PC-9 (cell line): ENCODE results near the gene DTX1. TPM values are rescaled to one million over a fixed set of nuclear protein-coding genes. Genes with fewer than 3 reads are reported as not detected.

ENCODE experiments used
- BruUV-seq: library from RNA; stranded (reverse); fragments of 400-500 nt; replicated peaks from 2 replicates; lab custom pipeline; 2021; lab: Mats Ljungman, UMichigan
- CTCF ChIA-PET: fragments of 300-600 bp; sonication (Branson Sonifier 250); formaldehyde crosslinking; loops from one replicate; lab custom pipeline; 2022; ENCODE audit warnings: antibody characterized with exemption; lab: Charles Lee
- POLR2A ChIA-PET: fragments of 300-600 bp; sonication (Branson Sonifier 250); formaldehyde crosslinking; loops from one replicate; lab custom pipeline; 2022; ENCODE audit warnings: antibody characterized with exemption; ENCODE audit not compliant: unreplicated experiment; lab: Charles Lee
- DNase-seq, 2 experiments: peaks; one replicate each; pipeline versions ENCODE4 v3.0.0 to v3.0.0-alpha.2; 2015 to 2022; ENCODE audit warnings: mixed read lengths in 1 of 2
- H2AFZ ChIP-seq: fragments of 200-600 bp; sonication (generic); 2 replicates; pipeline ENCODE4 v1.8.1; 2017; ENCODE audit warnings: antibody characterized with exemption
- H3F3A ChIP-seq: fragments of 200-600 bp; sonication (generic); 2 replicates; pipeline ENCODE4 v1.8.1; 2017; ENCODE audit warnings: antibody characterized with exemption, mild to moderate bottlenecking, low read depth; ENCODE audit not compliant: insufficient read depth
- H3K27ac ChIP-seq: fragments of 200-600 bp; sonication (generic); 2 replicates; pipeline ENCODE4 v1.6.1; 2016; ENCODE audit warnings: mixed run types
- H3K27me3 ChIP-seq: fragments of 200-600 bp; sonication (generic); 2 replicates; pipeline ENCODE4 v1.6.1; 2016; ENCODE audit warnings: low read depth, mixed run types; ENCODE audit not compliant: insufficient read depth
- H3K36me3 ChIP-seq: fragments of 200-600 bp; sonication (generic); 2 replicates; pipeline ENCODE4 v1.6.1; 2016; ENCODE audit warnings: low read depth, mixed run types
- H3K4me1 ChIP-seq: fragments of 200-600 bp; sonication (generic); replicated peaks from 2 replicates; pipeline ENCODE4 v1.6.1; 2016; ENCODE audit warnings: mixed run types; ENCODE audit not compliant: insufficient read depth
- H3K4me2 ChIP-seq: fragments of 200-600 bp; sonication (generic); 2 replicates; pipeline ENCODE4 v1.6.1; 2017; ENCODE audit warnings: mixed run types
- H3K4me3 ChIP-seq: fragments of 200-600 bp; sonication (generic); 2 replicates; pipeline ENCODE4 v1.6.1; 2016; ENCODE audit warnings: mixed run types
- H3K79me2 ChIP-seq: fragments of 200-600 bp; sonication (generic); 2 replicates; pipeline ENCODE4 v1.6.1; 2017; ENCODE audit warnings: low read depth, mixed run types
- H3K9me2 ChIP-seq: fragments of 200-600 bp; sonication (generic); 2 replicates; pipeline ENCODE4 v1.8.1; 2017; ENCODE audit warnings: mild to moderate bottlenecking; ENCODE audit not compliant: insufficient read depth
- H3K9me3 ChIP-seq: fragments of 200-600 bp; sonication (generic); 2 replicates; pipeline ENCODE4 v1.8.1; 2016; ENCODE audit warnings: low read depth; ENCODE audit not compliant: insufficient read depth
- H4K20me1 ChIP-seq: fragments of 200-600 bp; sonication (generic); 2 replicates; pipeline ENCODE4 v1.8.1; 2017; ENCODE audit not compliant: insufficient read depth
- EZH2 ChIP-seq: fragments of 200-600 bp; sonication (generic); IDR thresholded peaks from 2 replicates; pipeline ENCODE4 v1.8.0; 2017; ENCODE audit warnings: antibody characterized with exemption, low read depth
- intact Hi-C: fragments of 100-400 bp; cut with micrococcal nuclease; formaldehyde crosslinking; loops from one replicate; pipeline ENCODE4 v1.10.0; 2022; ENCODE audit not compliant: unreplicated experiment
- total RNA-seq: library from RNA; stranded (reverse); gene quantifications from 2 replicates; pipeline ENCODE4 v1.2.3, GENCODE V29; 2021
- TF ChIP-seq, protein P1 (sequence below): fragments of 200-600 bp; sonication (generic); conservative IDR thresholded peaks from 2 replicates; pipeline ENCODE4 v1.6.1; 2017; ENCODE audit warnings: mixed run types, antibody characterized with exemption, mild to moderate bottlenecking, moderate library complexity

DTX1 gene
- total RNA-seq, 1 experiment from 2014 or later, result 0.13 TPM

DNA sequence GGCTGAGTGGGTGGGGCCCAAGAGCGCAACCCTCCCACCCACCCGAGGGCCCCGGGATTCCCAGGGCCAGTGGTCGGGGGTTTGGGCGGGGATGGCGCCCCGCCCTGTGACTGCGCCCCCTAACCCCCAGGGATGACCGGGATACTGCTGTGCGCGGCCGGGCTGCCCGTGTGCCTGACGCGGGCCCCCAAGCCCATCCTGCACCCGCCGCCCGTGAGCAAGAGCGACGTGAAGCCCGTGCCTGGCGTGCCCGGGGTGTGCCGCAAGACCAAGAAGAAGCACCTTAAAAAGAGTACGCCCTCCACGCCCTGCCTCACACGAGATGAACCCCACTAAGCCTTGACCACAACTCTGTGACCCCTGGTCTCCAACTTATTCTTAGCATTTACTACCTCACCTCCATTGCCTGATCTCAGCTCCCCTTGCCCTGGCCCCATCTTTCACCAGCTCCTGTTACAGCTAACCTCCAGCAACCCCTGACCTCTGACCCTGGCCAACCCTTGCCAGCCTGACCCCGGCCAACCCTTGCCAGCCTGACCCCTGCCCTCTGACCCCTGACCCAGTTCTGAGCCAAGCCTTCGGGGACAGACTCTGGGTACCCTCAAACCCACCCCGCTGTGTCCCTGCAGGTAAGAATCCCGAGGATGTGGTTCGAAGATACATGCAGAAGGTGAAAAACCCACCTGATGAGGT lies 37.0 kb downstream of the DTX1 start:
- Histone ChIP-seq H3K79me2 (no peaks in the 10 kb centered on the region), H3F3A (peaks cover 6% of the 10 kb centered on the region; the same call in 1 of the 2 replicates), H3K4me1 (no peaks in the 10 kb centered on the region), H3K36me3 (no peaks in the 10 kb centered on the region), H3K4me2 (no peak overlapping the region), H3K9me3 (no peaks in the 10 kb centered on the region), H4K20me1 (no peaks in the 10 kb centered on the region), H3K27ac (no peak overlapping the region), H2AFZ (no peak overlapping the region), H3K27me3 (peaks cover 12% of the 10 kb centered on the region; the same call in 1 of the 2 replicates), H3K9me2 (no peaks in the 10 kb centered on the region), H3K4me3 (no peak overlapping the region)
- ChIA-PET POLR2A (no interaction called here), CTCF (no interaction called here)
- intact Hi-C loops, result no loop called here
- no peak for DNase-seq
- TF ChIP-seq EZH2, result no peak
- TF ChIP-seq, protein P1, sequence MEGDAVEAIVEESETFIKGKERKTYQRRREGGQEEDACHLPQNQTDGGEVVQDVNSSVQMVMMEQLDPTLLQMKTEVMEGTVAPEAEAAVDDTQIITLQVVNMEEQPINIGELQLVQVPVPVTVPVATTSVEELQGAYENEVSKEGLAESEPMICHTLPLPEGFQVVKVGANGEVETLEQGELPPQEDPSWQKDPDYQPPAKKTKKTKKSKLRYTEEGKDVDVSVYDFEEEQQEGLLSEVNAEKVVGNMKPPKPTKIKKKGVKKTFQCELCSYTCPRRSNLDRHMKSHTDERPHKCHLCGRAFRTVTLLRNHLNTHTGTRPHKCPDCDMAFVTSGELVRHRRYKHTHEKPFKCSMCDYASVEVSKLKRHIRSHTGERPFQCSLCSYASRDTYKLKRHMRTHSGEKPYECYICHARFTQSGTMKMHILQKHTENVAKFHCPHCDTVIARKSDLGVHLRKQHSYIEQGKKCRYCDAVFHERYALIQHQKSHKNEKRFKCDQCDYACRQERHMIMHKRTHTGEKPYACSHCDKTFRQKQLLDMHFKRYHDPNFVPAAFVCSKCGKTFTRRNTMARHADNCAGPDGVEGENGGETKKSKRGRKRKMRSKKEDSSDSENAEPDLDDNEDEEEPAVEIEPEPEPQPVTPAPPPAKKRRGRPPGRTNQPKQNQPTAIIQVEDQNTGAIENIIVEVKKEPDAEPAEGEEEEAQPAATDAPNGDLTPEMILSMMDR, result no peak
- no TSS peak for BruUV-seq

- H3K9me3 ChIP-seq, result no peaks in the 10 kb centered on the region
- 0 out of 2 replicates have a peak, but pooled peaks cover 4% of the 10 kb centered on the region for H3K4me1 ChIP-seq
- no peak overlapping the region for H3K4me3 ChIP-seq
- H3K4me2 ChIP-seq, result no peak overlapping the region
- ChIA-PET POLR2A (no interaction called here), CTCF (no interaction called here)
- no peak overlapping the region for H2AFZ ChIP-seq
- peaks cover 12% of the 10 kb centered on the region; the same call in 1 of the 2 replicates for H3K27me3 ChIP-seq
- no peak overlapping the region for H3K27ac ChIP-seq
- TF ChIP-seq, protein P1, result no peak
- no peaks in the 10 kb centered on the region for H3K79me2 ChIP-seq
- 0 out of 2 replicates have a peak, but pooled peaks cover 4% of the 10 kb centered on the region for H3K36me3 ChIP-seq
- no peaks in the 10 kb centered on the region for H4K20me1 ChIP-seq
- no peaks in the 10 kb centered on the region for H3K9me2 ChIP-seq
- intact Hi-C loops, result loop anchor here (5.0 kb wide), 2 partner anchors 43 to 47 kb away; partner anchors contain the start of gene RASAL1
- no TSS peak for BruUV-seq
- peaks cover 16% of the 10 kb centered on the region; the same call in 1 of the 2 replicates for H3F3A ChIP-seq
- no peak for DNase-seq
Measured at GRCh38 chr12:113094738-113095137, 38.2 kb downstream of the DTX1 start.

DNA sequence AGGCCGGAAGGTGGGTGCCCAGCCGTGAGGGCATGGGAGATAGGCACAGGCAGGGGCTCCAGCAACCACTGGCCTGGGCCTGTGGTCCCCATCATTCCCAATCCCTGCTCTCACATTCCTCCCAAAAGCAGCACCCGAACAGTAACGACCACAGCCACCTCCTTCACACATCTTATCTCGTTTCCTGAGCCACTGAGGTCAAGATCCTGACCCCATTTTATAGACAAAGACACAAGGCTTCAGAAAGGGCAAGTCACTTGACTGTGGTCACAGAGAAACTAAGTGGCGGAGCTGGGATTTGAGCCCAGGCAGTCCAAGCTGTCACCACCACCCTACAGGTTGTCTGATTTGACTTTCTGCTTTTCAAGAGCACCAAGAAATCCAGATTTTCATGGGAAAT lies 38.9 kb downstream of the DTX1 start:
- Histone ChIP-seq H3K36me3 (0 out of 2 replicates have a peak, but pooled peaks cover 4% of the 10 kb centered on the region), H4K20me1 (no peaks in the 10 kb centered on the region), H2AFZ (no peak overlapping the region), H3K27ac (no peak overlapping the region), H3F3A (peaks cover 16% of the 10 kb centered on the region; the same call in 1 of the 2 replicates), H3K27me3 (peaks cover 9% of the 10 kb centered on the region; the same call in 1 of the 2 replicates), H3K79me2 (no peaks in the 10 kb centered on the region), H3K4me3 (no peak overlapping the region), H3K4me2 (no peak overlapping the region), H3K4me1 (0 out of 2 replicates have a peak, but pooled peaks cover 4% of the 10 kb centered on the region), H3K9me3 (no peaks in the 10 kb centered on the region), H3K9me2 (no peaks in the 10 kb centered on the region)
- CTCF ChIA-PET, result no interaction called here
- POLR2A ChIA-PET, result no interaction called here
- intact Hi-C loops, result loop anchor here (5.0 kb wide), 2 partner anchors 42 to 48 kb away; partner anchors contain the start of gene RASAL1
- no peak for DNase-seq
- BruUV-seq, result no TSS peak
- TF ChIP-seq EZH2, result no peak
- TF ChIP-seq, protein P1, result no peak
